H54 (cell line): Measurements from ENCODE around the gene SLC6A5.

ENCODE experiments used
- DNase-seq: peaks from one replicate; pipeline ENCODE4 v3.0.0; 2011; ENCODE audit warnings: low spot score, mixed read lengths; ENCODE audit not compliant: insufficient read length
- FAIRE-seq: peaks from 3 replicates; lab custom pipeline; 2011; peaks lifted over from hg19 to GRCh38; lab: Jason Lieb, UNC
- POLR2A ChIP-seq: IDR thresholded peaks from 2 replicates; pipeline ENCODE4 v1.6.1; 2011; ENCODE audit warnings: low read depth, mild to moderate bottlenecking, low read length

The SLC6A5 gene

DNA sequence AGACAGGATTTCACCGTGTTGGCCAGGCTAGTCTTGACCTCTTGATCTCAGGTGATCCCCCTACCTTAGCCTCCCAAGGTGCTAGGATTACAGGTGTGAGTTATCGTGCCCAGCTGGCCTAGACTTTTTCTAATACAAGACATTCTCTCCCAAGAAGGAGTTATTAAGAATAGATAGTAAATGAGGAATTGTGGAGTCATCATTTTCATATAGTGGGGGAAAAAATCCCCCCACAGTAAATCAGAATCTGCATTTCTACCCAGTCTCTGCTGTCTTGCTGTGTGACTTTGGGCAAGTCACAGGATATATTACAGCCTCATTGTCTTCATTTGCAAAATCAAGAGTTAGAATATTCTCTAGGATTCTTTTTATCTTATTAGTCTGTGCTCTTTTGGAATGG lies 21.6 kb downstream of the SLC6A5 start:
- no peak for DNase-seq
- no peak for FAIRE-seq
- TF ChIP-seq POLR2A: no peak

- FAIRE-seq: no peak
- TF ChIP-seq POLR2A: no peak
- no peak for DNase-seq
These were observed 22.3 kb downstream of the SLC6A5 start for GRCh38 chr11:20621679-20622078.

DNA sequence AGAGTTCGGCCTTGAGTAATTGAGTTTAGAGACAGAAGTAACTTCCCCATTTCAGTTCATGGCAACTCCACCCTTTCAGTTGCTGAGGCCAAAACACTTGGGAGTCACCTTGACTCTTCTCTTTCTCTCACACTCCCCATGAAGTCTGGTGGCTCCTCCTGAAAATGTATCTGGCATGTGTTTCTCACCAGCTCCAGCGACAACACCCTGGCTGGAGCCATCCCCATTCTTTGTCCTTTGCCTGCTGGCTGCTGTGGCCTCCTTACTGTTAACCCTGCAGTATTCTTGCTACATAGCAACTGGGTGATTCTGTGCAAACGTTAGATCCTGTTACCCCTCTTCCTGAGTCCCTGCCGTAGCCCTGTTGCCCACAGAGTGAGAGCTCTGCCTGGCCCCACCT lies 23.8 kb downstream of the SLC6A5 start:
- FAIRE-seq (no peak), DNase-seq (no peak)
- TF ChIP-seq POLR2A: no peak

GRCh38 chr11:20626279-20626678 lies 26.9 kb downstream of the SLC6A5 start:
- TF ChIP-seq POLR2A: no peak
- FAIRE-seq: no peak
- no peak for DNase-seq

DNA sequence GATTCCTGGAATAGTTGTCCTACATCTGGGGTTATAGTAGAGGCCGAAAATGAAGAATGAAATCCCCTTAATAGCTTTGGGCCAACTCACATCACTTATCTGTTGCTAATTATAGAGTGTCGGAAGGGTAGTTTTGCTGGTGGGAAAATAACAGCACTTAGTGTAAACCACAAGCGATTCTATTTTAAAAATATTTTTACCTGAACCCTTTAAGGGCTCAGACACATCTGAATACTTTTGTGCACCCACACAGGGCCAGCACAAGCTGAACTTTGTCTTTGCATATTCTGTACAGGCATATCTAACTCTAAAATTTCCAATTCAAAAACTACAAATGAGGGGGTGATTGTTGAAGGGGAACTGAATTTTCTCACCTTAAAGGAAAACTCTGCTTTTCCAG lies 27.6 kb downstream of the SLC6A5 start:
- FAIRE-seq (no peak), DNase-seq (no peak)
- no peak for TF ChIP-seq POLR2A

- no peak for DNase-seq
- TF ChIP-seq POLR2A: no peak
- FAIRE-seq: no peak
These were observed 28.3 kb downstream of the SLC6A5 start for GRCh38 chr11:20627701-20628100.

DNA sequence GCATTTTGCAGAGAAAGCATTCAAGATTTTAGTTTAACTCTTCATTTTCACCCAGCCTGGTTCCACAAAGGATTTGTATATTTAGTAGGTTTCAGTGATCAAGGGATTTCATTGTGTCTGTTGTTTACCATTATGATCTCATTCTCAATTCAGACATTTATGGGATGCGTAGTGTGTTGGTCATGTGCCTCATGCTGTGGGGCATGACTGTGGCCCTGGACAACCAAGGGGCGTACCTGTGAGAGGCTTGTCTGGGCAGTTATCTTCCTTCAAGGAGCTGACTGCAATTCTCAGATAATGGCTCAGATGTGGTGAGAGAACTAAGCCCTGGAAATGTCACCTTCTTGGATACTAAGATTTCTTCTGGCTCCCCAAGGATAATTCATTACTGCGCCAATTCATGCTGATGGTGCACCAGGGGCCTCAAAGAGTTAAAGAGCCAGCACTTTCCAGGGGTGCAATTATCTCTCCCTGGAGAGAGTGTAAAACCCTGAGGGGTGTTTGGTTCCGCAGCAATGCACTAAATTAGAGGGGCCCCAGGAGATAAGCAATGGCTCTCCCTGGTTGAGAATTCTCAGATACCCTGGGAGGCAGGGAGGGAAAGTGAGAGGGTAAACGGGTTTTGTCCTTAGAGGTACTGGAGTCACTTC lies 32.2 kb downstream of the SLC6A5 start:
- DNase-seq (no peak), FAIRE-seq (no peak)
- TF ChIP-seq POLR2A: no peak

GRCh38 chr11:20632169-20632532 lies 32.7 kb downstream of the SLC6A5 start:
- FAIRE-seq (no peak), DNase-seq (no peak)
- TF ChIP-seq POLR2A: no peak

GRCh38 chr11:20634044-20634443 lies 34.6 kb downstream of the SLC6A5 start:
- no peak for TF ChIP-seq POLR2A
- FAIRE-seq (no peak), DNase-seq (no peak)

GRCh38 chr11:20634781-20635180 lies 35.4 kb downstream of the SLC6A5 start:
- DNase-seq: no peak
- no peak for TF ChIP-seq POLR2A
- FAIRE-seq: no peak

DNA sequence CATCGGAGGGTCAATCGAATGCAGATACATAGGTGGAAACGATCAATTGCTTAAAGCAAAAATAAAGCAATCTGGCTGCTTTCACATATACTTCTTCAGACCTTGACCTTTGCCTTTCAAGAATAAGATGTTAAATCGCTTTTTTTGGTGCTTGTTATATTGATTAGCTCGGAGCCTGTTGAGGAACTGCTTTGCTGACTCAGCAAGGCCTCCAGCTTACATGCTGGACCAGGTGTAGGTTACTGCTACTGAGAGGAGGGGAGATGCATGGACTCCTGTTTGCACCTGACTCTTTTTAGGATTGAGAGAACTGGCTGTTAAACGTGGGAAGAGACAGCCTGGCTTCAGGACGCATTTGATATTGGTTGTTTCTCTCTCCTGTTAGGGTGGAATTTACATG lies 38.7 kb downstream of the SLC6A5 start:
- TF ChIP-seq POLR2A: no peak
- FAIRE-seq (no peak), DNase-seq (no peak)

DNA sequence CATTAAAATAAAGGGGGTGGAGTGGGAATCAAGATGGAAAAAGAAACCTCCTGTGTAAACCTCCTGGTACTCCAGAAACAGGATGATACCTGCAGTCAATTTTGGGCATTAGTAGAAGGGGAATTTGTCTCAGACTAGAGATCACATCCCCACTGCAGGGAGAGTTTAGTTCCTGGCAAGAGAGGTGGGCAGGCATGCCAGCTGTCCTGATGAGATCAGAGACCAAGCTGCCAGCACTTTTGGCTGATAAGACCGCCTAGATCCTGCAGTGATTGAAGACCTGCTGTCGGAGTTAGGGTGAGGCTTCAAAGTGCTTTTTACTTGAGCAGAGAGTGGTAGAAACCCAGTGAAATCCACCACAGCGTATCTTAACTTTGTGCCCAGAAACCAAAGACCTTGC lies 40.3 kb downstream of the SLC6A5 start:
- FAIRE-seq (no peak), DNase-seq (no peak)
- no peak for TF ChIP-seq POLR2A

DNA sequence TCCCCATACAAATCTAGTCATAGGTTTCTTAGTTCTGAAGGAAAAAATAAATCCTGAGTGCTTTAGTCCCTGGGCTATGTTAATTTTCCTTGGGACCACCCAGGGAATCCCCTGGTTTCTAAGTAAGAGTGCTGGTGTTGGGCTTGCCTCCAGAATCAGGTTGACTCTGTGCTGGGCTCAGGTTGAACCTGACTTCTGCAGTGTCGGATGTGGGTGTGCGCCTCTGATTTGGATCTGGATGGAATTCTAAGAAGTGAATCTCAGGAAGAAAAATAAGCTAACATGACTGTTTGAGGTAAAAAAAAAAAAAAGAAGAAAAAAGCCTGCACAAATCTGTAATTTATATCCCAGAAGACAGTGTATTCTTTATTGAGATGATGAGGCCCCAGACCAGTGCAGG lies 41.0 kb downstream of the SLC6A5 start:
- no peak for TF ChIP-seq POLR2A
- FAIRE-seq (no peak), DNase-seq (no peak)

DNA sequence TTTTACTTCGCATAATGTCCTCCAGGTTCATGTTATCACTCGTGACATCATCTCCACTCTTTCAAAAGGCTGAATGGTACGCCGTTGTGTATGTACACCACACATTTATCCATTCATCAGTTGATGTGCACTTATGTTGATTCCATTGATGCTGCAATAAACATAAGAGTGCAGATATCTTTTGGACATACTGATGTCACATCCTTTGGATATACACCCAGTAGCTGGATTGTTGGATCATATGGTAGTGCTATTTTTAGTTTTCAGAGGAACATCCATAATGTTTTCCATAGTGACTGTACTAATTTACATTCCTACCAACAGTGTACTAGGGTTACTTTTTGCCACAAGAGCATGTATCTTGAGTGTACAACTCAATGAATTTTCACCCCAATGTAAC lies 45.0 kb downstream of the SLC6A5 start:
- DNase-seq: no peak
- no peak for FAIRE-seq
- TF ChIP-seq POLR2A: no peak

- FAIRE-seq (peak; percentile 36), DNase-seq (peak; percentile 36)
- TF ChIP-seq POLR2A: no peak
These were observed 48.7 kb downstream of the SLC6A5 start for GRCh38 chr11:20647976-20648565.
